K562 (cell line): ENCODE measurements around the gene ATP5F1D. TPM values are rescaled to one million over a fixed set of nuclear protein-coding genes. Genes with fewer than 3 reads are reported as not detected.

Source experiments
- ATAC-seq: fragments of 200-7000 bp; cut with Tn5 transposase; 3 replicates; pipeline ENCODE4 v1.9.1; 2020; ENCODE audit warnings: moderate library complexity
- BruUV-seq: library from RNA; stranded (reverse); fragments of 400-500 nt; replicated peaks from 2 replicates; lab custom pipeline; 2021; lab: Mats Ljungman, UMichigan
- CTCF ChIA-PET: fragments of 300-600 bp; formaldehyde crosslinking; extraction: SDS; loops from one replicate; lab custom pipeline; 2021; ENCODE audit warnings: low intra/inter-chr PET ratio; lab: Yijun Ruan, JAX
- POLR2A ChIA-PET: fragments of 300-600, 350-650 bp; sonication (Branson Sonifier 250); formaldehyde crosslinking; extraction: SDS; loops from one replicate; lab custom pipeline; 2021; ENCODE audit warnings: antibody characterized with exemption, inconsistent platforms; lab: Yijun Ruan, JAX
- DNase-seq, 4 experiments: peaks; one replicate each; pipeline versions ENCODE4 v3.0.0 to v3.0.0-alpha.2; 2011 to 2018; ENCODE audit warnings: low spot score in 3 of 4, mixed read lengths in 3 of 4; ENCODE audit errors: extremely low read depth in 1 of 4
- FAIRE-seq: peaks from 2 replicates; lab custom pipeline; 2011; peaks lifted over from hg19 to GRCh38; lab: Jason Lieb, UNC
- H2AFZ ChIP-seq: 2 replicates; pipeline ENCODE4 v1.6.0; 2011; ENCODE audit warnings: low read depth, low read length, control low read depth, inconsistent platforms
- H3K27ac ChIP-seq: fragments of 200-600 bp; 3 replicates; pipeline ENCODE4 v1.8.0; 2011; ENCODE audit warnings: low read depth, mild to moderate bottlenecking, control low read depth, inconsistent platforms, low read length, moderate library complexity, mixed read lengths; ENCODE audit errors: extremely low read depth
- H3K27me3 ChIP-seq, 2 experiments: fragments of 300-600 bp in 1 of 2; 2 replicates in 1 of 2; 3 replicates in 1 of 2; pipeline versions ENCODE4 v1.6.0 to v1.8.0; 2011; ENCODE audit warnings: inconsistent platforms in 2 of 2, low read length in 2 of 2, mild to moderate bottlenecking in 1 of 2, mixed read lengths in 1 of 2, moderate library complexity in 1 of 2; ENCODE audit not compliant: control insufficient read depth in 2 of 2, insufficient read depth in 2 of 2
- H3K36me3 ChIP-seq: fragments of 300-600 bp; 3 replicates; pipeline ENCODE4 v1.8.0; 2011; ENCODE audit warnings: mild to moderate bottlenecking, low read length, inconsistent platforms; ENCODE audit not compliant: control insufficient read depth, insufficient read depth
- H3K4me1 ChIP-seq, 2 experiments: fragments of 200-600 bp in 1 of 2; replicated peaks in 1 of 2; 2 replicates in 1 of 2; 3 replicates in 1 of 2; pipeline versions ENCODE4 v1.5.1 to v1.8.0; 2011; ENCODE audit warnings: inconsistent platforms in 2 of 2, low read length in 2 of 2, mild to moderate bottlenecking in 1 of 2, mixed read lengths in 1 of 2, moderate library complexity in 1 of 2; ENCODE audit not compliant: control insufficient read depth in 2 of 2, insufficient read depth in 2 of 2
- H3K4me2 ChIP-seq: 2 replicates; pipeline ENCODE4 v1.6.1; 2011; ENCODE audit warnings: low read length, control low read depth, inconsistent platforms, mixed read lengths; ENCODE audit not compliant: insufficient read depth
- H3K4me3 ChIP-seq: fragments of 200-600 bp; sonication (generic), shearing (Covaris generic); 2 replicates; pipeline ENCODE4 v1.5.1; 2016; ENCODE audit warnings: control low read depth, inconsistent platforms
- H3K79me2 ChIP-seq: fragments of 200-600 bp; 3 replicates; pipeline ENCODE4 v1.8.0; 2011; ENCODE audit warnings: low read length, inconsistent platforms; ENCODE audit not compliant: control insufficient read depth, insufficient read depth
- H3K9ac ChIP-seq, 2 experiments: 2 replicates each; pipeline versions ENCODE4 v1.6.0 to v1.6.1; 2011; ENCODE audit warnings: low read depth in 2 of 2, low read length in 2 of 2, control low read depth in 1 of 2, inconsistent platforms in 1 of 2, mild to moderate bottlenecking in 1 of 2, mixed read lengths in 1 of 2; ENCODE audit not compliant: insufficient read depth in 1 of 2
- H3K9me1 ChIP-seq: one replicate; pipeline ENCODE4 v1.6.0; 2011; ENCODE audit warnings: inconsistent platforms, mild to moderate bottlenecking, low read length, moderate library complexity; ENCODE audit not compliant: control insufficient read depth, insufficient read depth
- H3K9me3 ChIP-seq: replicated peaks from 2 replicates; pipeline ENCODE4 v1.5.1; 2011; ENCODE audit warnings: low read depth, low read length, inconsistent platforms; ENCODE audit not compliant: control insufficient read depth, insufficient read depth
- H4K20me1 ChIP-seq: replicated peaks from 2 replicates; pipeline ENCODE4 v1.6.1; 2011; ENCODE audit warnings: low read length, inconsistent platforms, mixed read lengths; ENCODE audit not compliant: control insufficient read depth, insufficient read depth
- BCOR ChIP-seq: fragments of 450-650 bp; IDR thresholded peaks from 2 replicates; pipeline ENCODE4 v1.6.1; 2016
- BHLHE40 ChIP-seq: IDR thresholded peaks from 2 replicates; pipeline ENCODE4 v1.6.1; 2011; ENCODE audit warnings: low read length, improper control_type of control experiment
- CHD1 ChIP-seq: fragments of 200-600 bp; sonication (generic); IDR thresholded peaks from one replicate; pipeline ENCODE4 v1.6.1; 2012; ENCODE audit warnings: mild to moderate bottlenecking, moderate library complexity, low read length, inconsistent platforms
- E2F8 ChIP-seq: fragments of 450-650 bp; IDR thresholded peaks from 2 replicates; pipeline ENCODE4 v1.7.1; 2018; ENCODE audit warnings: mild to moderate bottlenecking, low read depth; ENCODE audit not compliant: partially characterized antibody
- SIN3B ChIP-seq: fragments of 450-650 bp; IDR thresholded peaks from 2 replicates; pipeline ENCODE4 v1.6.1; 2017; ENCODE audit warnings: low read depth, mild to moderate bottlenecking, moderate library complexity
- SIRT6 ChIP-seq: IDR thresholded peaks from one replicate; pipeline ENCODE4 v1.6.1; 2012; ENCODE audit warnings: low read depth, mild to moderate bottlenecking, control low read depth, inconsistent platforms, low read length, moderate library complexity
- SMAD4 ChIP-seq: fragments of 250-450 bp; sonication (Bioruptor Pico); conservative IDR thresholded peaks from 2 replicates; pipeline ENCODE4 v1.8.0; 2021; ENCODE audit warnings: inconsistent platforms, mild to moderate bottlenecking, moderate library complexity
- USF1 ChIP-seq: sonication (generic); formaldehyde crosslinking; IDR thresholded peaks from 2 replicates; pipeline ENCODE4 v1.9.0; 2022; ENCODE audit warnings: mild to moderate bottlenecking, missing genetic modification reagents
- ZNF778 ChIP-seq: fragments of 450-650 bp; formaldehyde crosslinking; IDR thresholded peaks from 2 replicates; pipeline ENCODE4 v1.4.0; 2020; ENCODE audit warnings: mild to moderate bottlenecking, moderate library complexity
- ZNF830 ChIP-seq: fragments of 250-450 bp; sonication (Bioruptor Pico); IDR thresholded peaks from 2 replicates; pipeline ENCODE4 v1.5.0; 2021; ENCODE audit warnings: mild to moderate bottlenecking
- WGBS: fragments of 100-300 bp; shearing (Covaris generic); methylation state at CpG from one replicate; pipeline ENCODE4 v1.1.6; 2016; ENCODE audit warnings: low coverage, mixed read lengths; ENCODE audit not compliant: insufficient coverage; ENCODE audit errors: missing lambda C conversion rate; 5-methylcytosine and 5-hydroxymethylcytosine counted together
- in situ Hi-C: fragments of 300-500 bp; cut with MboI; formaldehyde crosslinking; loops from 4 replicates; pipeline ENCODE4 v1.15.0; 2018; ENCODE audit warnings: inconsistent platforms, mixed read lengths
- intact Hi-C: fragments of 100-400 bp; cut with micrococcal nuclease; formaldehyde crosslinking; loops from 2 replicates; pipeline ENCODE4 v1.14.2; 2022
- polyA plus RNA-seq, 8 experiments: library from polyadenylated mRNA; depleted of rRNA in 4 of 8; stranded (reverse) in 5 of 8; unstranded in 3 of 8; fragments of >200 nt; fragmentation: Nextera tagmentation in 2 of 8; fragmentation: Illumina TruSeq in 1 of 8; extraction: Ambion mirVana in 2 of 8; extraction: Trizol in 1 of 8; gene quantifications; 2 replicates each; pipeline versions ENCODE4 v1.2.1 to v1.2.3, GENCODE V29; 2011 to 2014; ENCODE audit warnings: inconsistent platforms in 1 of 8, missing spikeins in 1 of 8
- total RNA-seq, 7 experiments: library from RNA; depleted of rRNA in 6 of 7; stranded (reverse); fragments of >200 nt in 6 of 7; fragmentation: Illumina TruSeq in 2 of 7; extraction: Trizol in 2 of 7; gene quantifications; 2 replicates each; pipeline versions ENCODE4 v1.2.1 to v1.2.3, GENCODE V29; 2011 to 2021; ENCODE audit warnings: low replicate concordance in 1 of 7
- TF ChIP-seq, protein P1 (sequence below): fragments of 250-450 bp; sonication (Bioruptor Pico); IDR thresholded peaks from 2 replicates; pipeline ENCODE4 v1.5.0; 2020; ENCODE audit warnings: mild to moderate bottlenecking
- TF ChIP-seq, protein P2 (sequence below), 2 experiments: IDR thresholded peaks; 2 replicates each; pipeline ENCODE4 v1.6.1; 2011; ENCODE audit warnings: borderline replicate concordance in 1 of 2, control low read depth in 1 of 2, low read depth in 1 of 2, low read length in 1 of 2, mild to moderate bottlenecking in 1 of 2, mixed read lengths in 1 of 2, moderate library complexity in 1 of 2; ENCODE audit not compliant: insufficient read depth in 1 of 2, insufficient read length in 1 of 2, poor library complexity in 1 of 2, severe bottlenecking in 1 of 2; ENCODE audit errors: extremely low read depth in 1 of 2

Gene ATP5F1D
- total and polyA plus RNA-seq, 9 of the 15 experiments (the other 6 are each of a cell fraction or from before 2014, with no cell fraction given), result 3.9 to 409 (median 36.8) TPM

- TF ChIP-seq, protein P1, sequence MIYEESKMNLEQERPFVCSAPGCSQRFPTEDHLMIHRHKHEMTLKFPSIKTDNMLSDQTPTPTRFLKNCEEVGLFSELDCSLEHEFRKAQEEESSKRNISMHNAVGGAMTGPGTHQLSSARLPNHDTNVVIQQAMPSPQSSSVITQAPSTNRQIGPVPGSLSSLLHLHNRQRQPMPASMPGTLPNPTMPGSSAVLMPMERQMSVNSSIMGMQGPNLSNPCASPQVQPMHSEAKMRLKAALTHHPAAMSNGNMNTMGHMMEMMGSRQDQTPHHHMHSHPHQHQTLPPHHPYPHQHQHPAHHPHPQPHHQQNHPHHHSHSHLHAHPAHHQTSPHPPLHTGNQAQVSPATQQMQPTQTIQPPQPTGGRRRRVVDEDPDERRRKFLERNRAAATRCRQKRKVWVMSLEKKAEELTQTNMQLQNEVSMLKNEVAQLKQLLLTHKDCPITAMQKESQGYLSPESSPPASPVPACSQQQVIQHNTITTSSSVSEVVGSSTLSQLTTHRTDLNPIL (CRISPR knock-in tag), result no peak
Measured at GRCh38 chr19:1264801-1265614, 23.5 kb downstream of the ATP5F1D start (continued).

- POLR2A ChIA-PET, result interaction anchor here (0.6 to 2.3 kb wide), 4 partner anchors 9 to 267 kb away, joined by 3 to 11 read pairs (median 7); no protein-coding TSS in a partner anchor
- intact Hi-C loops, result loop anchor here (1.0 kb wide), 2 partner anchors 16 to 21 kb away; no protein-coding TSS in a partner anchor
- CTCF ChIA-PET, result interaction anchor here (1.3 to 3.3 kb wide), 2 partner anchors 13 to 22 kb away, joined by 5 to 51 read pairs; no protein-coding TSS in a partner anchor
- H3K36me3 ChIP-seq, result peaks cover 10% of the 10 kb centered on the region; the same call in 2 of the 3 replicates
- DNase-seq, result peak in 1 of 4 experiments; percentile 47
- peak overlapping the region; percentile 59 for H3K4me3 ChIP-seq
- no peaks in the 10 kb centered on the region for H3K27me3 ChIP-seq
- H3K9me3 ChIP-seq, result no peaks in the 10 kb centered on the region
- in situ Hi-C loops, result no loop called here
- peak overlapping the region; percentile 80 for H2AFZ ChIP-seq
- no peak for ATAC-seq
- peak overlapping the region; percentile 36 to 87; a peak in 3 of 4 replicates for H3K9ac ChIP-seq
- H3K9me1 ChIP-seq, result no peaks in the 10 kb centered on the region
- 10% methylated on average over 19 of the region's 28 CpGs for WGBS
- peaks cover 55 to 94% of the 10 kb centered on the region in 2 experiments for H3K4me1 ChIP-seq
- H4K20me1 ChIP-seq, result peaks cover 9% of the 10 kb centered on the region
- H3K27ac ChIP-seq, result peak overlapping the region; percentile 58; the same call in 2 of the 3 replicates
- no TSS peak for BruUV-seq
- FAIRE-seq, result no peak
- H3K79me2 ChIP-seq, result peaks cover 29% of the 10 kb centered on the region
- peak overlapping the region; percentile 76 for H3K4me2 ChIP-seq
- TF ChIP-seq E2F8 (no peak), BHLHE40 (peak; percentile 64), ZNF778 (no peak), ZNF830 (CRISPR knock-in tag) (no peak), SMAD4 (CRISPR knock-in tag) (no peak), SIN3B (no peak), BCOR (no peak), USF1 (CRISPR knock-in tag) (no peak), SIRT6 (no peak), CHD1 (no peak)
- TF ChIP-seq, protein P2, sequence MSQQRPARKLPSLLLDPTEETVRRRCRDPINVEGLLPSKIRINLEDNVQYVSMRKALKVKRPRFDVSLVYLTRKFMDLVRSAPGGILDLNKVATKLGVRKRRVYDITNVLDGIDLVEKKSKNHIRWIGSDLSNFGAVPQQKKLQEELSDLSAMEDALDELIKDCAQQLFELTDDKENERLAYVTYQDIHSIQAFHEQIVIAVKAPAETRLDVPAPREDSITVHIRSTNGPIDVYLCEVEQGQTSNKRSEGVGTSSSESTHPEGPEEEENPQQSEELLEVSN (IDR thresholded peaks at IDR 0.05; ENCODE audit: borderline replicate concordance in 1 of 2, extremely low read depth in 1 of 2, insufficient read depth in 1 of 2, insufficient read length in 1 of 2, low read depth in 1 of 2, low read length in 1 of 2, poor library complexity in 1 of 2, severe bottlenecking in 1 of 2), result peak in 1 of 2 experiments; percentile 13
Measured at GRCh38 chr19:1265615-1266128, 24.1 kb downstream of the ATP5F1D start.
